AG09319 (cell line): ENCODE data around the gene COBL.

ENCODE experiments used
- DNase-seq: peaks from one replicate; pipeline ENCODE4 v3.0.0-alpha.2; 2010; ENCODE audit warnings: low read depth; ENCODE audit errors: extremely low read depth
- TF ChIP-seq, protein P1 (sequence below): IDR thresholded peaks from 2 replicates; pipeline ENCODE4 v1.5.1; 2011; ENCODE audit warnings: low read depth, mild to moderate bottlenecking, inconsistent platforms, low read length, moderate library complexity

Gene COBL

DNA sequence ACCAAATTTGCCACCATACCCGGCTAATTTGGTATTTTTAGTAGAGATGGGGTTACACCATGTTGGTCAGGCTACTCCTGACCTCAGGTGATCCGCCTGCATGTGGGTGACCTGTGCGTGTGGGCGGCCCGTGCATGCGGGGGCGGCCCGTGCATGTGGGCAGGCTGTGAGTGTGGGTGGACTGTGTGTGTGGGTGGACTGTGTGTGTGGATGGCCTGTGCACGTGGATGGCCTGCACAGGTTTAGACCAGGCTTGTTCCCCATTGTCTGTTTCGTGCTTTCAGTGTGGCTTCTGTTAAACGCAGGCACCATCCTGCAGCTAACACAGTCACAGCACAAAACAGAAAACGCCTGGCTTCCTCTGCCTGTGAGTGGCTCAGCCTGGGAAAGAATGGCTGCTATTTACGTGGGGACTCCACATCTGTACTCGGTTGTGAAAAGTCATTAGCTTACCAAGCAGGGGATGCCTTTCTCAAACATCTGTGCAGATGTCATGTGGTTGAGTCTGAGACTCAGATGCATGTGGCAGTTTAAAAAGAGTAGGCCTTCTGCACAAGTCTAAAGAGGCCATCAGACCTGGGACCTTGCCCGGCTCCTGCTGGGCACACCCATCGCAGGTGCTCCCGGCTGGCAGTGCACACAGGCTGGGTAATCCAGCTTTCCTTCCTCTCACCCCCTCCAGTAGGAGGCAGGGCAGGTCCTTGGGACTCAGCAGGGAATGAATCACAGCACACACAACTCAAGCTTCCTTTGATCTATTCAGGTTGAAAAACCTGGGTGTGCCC, 91.6 kb downstream of the COBL start:
- DNase-seq = no peak
- TF ChIP-seq, protein P1, sequence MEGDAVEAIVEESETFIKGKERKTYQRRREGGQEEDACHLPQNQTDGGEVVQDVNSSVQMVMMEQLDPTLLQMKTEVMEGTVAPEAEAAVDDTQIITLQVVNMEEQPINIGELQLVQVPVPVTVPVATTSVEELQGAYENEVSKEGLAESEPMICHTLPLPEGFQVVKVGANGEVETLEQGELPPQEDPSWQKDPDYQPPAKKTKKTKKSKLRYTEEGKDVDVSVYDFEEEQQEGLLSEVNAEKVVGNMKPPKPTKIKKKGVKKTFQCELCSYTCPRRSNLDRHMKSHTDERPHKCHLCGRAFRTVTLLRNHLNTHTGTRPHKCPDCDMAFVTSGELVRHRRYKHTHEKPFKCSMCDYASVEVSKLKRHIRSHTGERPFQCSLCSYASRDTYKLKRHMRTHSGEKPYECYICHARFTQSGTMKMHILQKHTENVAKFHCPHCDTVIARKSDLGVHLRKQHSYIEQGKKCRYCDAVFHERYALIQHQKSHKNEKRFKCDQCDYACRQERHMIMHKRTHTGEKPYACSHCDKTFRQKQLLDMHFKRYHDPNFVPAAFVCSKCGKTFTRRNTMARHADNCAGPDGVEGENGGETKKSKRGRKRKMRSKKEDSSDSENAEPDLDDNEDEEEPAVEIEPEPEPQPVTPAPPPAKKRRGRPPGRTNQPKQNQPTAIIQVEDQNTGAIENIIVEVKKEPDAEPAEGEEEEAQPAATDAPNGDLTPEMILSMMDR = no peak

DNA sequence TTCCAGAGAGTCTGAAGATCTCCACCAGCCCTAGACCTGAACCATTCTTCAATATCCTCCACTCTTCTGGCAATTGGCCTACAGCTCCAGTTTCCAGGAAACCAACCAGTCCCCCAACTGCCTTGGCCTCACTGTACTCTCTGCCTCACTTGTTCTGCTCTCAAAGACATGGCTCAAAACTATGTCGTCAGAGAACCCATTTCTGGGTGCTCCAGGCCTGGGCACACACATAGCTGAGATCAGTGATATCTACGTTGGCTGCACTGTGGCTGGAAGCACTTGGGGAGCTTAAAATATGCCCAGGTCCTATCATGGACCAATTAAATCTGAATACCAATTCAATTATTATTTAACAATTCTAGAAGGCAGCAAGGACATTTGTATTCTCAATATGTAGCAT, 93.1 kb downstream of the COBL start:
- TF ChIP-seq, protein P1 = no peak
- DNase-seq = no peak

DNA sequence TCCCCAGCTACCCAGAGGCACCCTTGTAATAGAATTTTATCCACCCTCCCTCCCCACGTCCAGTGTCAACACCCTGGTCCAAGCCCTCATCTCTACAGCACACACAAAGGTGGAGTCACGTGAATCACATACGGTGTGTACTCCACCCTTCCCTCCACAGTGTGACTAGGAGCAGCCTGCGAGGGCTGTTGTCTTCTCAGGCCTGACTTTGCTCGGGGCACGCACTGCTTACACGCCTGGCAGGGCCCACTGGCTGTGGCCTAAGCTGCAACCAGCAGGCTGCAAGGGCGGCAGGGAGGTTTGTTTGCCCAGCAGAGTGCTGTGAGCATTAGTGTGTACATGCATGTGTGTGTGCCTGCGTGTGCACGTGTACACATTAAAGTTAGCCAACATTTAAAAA, 93.7 kb downstream of the COBL start:
- TF ChIP-seq, protein P1 = no peak
- no peak for DNase-seq

DNA sequence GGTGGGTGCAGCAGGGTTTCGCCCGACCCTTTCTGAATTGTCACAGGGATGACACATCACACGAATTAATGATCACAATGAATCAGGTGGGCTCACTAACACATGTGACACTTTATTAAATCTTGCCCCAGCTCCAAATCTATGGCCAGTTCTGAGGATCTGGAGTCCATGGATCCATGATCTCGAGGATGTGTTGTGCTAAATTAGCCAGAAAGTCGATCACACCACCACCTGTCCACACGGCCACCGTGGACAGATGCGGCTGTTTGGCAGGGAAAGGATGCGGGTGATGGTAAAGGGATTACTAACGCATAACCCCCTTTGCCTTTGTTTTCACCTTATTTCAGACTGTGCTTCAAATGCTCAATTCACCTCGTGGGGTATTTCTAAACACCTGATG, 96.4 kb downstream of the COBL start:
- TF ChIP-seq, protein P1 = no peak

DNA sequence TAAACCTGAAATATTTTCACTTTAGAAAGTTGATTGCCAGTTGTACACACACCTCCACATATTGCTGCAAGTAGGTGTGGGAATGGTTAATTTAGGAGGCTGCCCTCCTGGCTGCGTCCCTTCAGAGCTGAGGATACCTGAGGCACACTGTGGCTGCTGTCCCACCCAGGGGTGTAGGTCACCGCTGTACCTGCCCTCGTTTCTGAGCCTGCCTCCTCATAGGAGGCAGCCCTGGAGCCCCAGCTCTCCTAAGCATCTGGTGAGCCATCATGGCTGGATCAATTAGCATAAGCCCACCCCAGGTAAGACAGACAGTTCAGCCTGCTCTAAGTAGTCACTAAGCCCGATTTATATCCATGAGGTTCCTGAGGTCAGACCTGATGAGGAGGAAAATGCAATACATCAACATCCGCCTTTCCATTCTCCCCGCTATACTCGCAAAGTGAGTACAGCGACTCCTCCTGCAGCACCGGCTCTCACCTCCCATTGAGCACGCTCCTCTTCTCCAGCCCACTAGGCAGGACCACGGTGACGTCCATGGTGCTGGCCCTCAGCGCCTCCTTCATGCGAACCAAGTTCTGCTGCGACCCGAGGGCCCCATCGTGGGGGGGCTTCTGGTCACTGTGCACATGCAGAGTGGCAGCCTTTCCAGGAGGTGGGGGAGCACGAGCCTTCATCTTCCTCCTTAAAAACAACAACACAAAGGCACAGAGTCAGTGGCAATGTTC, 97.2 kb downstream of the COBL start:
- no peak for DNase-seq
- TF ChIP-seq, protein P1 = no peak

More for the DNA sequence above, 96.4 kb downstream of the COBL start:
- no peak for DNase-seq

DNA sequence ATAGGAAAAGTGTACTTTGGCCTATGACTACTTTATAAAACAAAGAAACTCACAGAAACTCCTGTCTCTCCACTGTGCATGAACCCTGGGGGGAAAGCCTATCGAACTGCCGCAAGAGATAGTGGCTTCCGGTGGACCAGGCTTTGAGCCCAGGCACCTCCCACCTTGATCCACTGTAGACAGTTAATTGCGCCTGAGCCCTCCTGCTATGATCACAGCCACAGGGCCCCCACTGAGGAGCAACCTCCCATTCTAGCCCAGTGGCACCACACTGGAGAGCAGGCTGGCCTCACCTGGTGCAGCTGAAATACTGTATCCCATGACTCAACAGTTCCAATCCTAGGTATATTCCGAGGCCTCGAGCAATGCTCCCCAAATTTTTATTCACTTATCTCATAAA, 98.8 kb downstream of the COBL start:
- TF ChIP-seq, protein P1 = no peak
- DNase-seq = no peak

DNA sequence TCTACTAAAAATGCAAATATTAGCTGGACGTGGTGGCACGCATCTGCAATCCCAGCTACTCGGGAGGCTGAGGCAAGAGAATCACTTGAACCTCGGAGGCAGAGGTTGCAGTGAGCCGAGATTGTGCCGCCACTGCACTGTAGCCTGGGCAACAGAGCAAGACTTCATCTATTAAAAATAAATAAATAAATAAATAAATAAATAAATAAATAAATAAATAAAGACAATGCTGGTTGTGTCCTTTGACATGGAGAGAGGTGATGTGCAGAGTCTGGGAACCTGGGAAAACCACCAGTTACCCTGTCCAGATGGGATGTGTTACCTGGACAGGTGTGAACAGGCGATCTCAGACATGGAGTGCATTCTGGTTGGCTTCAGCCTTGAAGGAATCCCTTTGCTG, 102.5 kb downstream of the COBL start:
- TF ChIP-seq, protein P1 = no peak
- no peak for DNase-seq
